GM13976 (cell line): ENCODE measurements around the gene TOMT.
"Not testable (repeated sequence)": the region's sequence is repeated elsewhere in the genome, so short reads cannot be mapped to it uniquely, and the experiment has no call there.

ENCODE experiments used
- DNase-seq: peaks from one replicate; pipeline ENCODE4 v3.0.0; 2012; ENCODE audit warnings: low spot score
- in situ Hi-C: fragments of 300-500 bp; cut with MboI; formaldehyde crosslinking; loops from one replicate; pipeline ENCODE4 v1.12.0; 2022; ENCODE audit warnings: low sequenced_read_pairs, mixed read lengths, inconsistent platforms; ENCODE audit not compliant: unreplicated experiment
- TF ChIP-seq, protein P1 (sequence below): IDR thresholded peaks from 2 replicates; pipeline ENCODE4 v1.5.1; 2012; ENCODE audit warnings: borderline replicate concordance, mild to moderate bottlenecking; ENCODE audit not compliant: insufficient read depth; ENCODE audit errors: extremely low read depth, missing control alignments, control extremely low read depth

TOMT gene

DNA sequence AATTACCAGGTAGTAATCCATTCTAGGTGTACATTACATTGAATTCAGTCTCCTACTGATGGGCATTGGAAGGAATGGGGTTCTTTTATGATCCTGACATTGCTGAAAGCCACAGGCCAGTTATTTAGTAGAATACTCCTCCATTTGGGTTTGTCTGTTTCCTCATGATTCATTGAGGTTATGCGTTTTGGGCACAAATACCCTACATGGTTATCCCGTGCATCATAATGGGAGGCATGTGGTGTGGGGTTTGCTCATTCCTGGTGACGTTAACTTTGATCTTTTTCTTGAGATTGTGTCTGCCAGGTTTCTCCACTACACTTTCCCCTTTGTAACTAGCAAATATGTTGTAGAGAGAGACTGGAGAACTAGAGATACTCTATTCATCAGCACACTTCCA is 35.3 kb downstream of the TOMT start:
- in situ Hi-C loops: no loop called here
- TF ChIP-seq, protein P1, sequence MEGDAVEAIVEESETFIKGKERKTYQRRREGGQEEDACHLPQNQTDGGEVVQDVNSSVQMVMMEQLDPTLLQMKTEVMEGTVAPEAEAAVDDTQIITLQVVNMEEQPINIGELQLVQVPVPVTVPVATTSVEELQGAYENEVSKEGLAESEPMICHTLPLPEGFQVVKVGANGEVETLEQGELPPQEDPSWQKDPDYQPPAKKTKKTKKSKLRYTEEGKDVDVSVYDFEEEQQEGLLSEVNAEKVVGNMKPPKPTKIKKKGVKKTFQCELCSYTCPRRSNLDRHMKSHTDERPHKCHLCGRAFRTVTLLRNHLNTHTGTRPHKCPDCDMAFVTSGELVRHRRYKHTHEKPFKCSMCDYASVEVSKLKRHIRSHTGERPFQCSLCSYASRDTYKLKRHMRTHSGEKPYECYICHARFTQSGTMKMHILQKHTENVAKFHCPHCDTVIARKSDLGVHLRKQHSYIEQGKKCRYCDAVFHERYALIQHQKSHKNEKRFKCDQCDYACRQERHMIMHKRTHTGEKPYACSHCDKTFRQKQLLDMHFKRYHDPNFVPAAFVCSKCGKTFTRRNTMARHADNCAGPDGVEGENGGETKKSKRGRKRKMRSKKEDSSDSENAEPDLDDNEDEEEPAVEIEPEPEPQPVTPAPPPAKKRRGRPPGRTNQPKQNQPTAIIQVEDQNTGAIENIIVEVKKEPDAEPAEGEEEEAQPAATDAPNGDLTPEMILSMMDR: no peak
- no peak for DNase-seq

GRCh38 chr11:72142086-72142485 is 36.4 kb downstream of the TOMT start:
- DNase-seq, in situ Hi-C loops: not testable (repeated sequence)

DNA sequence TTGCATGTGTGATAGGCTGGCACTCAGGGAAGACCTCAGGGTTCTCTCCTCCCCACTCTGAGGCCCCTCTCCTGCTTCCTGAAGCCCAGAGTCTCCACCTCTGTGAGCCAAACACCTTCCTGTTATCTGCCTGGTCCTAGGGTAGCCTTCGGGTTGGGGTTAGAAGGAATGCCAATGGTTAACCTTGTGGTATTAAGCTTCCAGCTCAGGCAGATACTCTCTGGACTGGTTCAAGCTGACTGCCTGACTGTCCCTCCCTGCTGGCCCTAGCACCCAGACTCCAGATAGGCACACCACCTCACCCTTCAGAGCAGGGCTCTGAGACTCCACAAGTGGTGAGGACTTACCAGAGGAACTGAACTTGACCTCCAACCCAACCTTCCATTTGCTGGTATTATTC is 36.8 kb downstream of the TOMT start:
- DNase-seq, in situ Hi-C loops: not testable (repeated sequence)

- in situ Hi-C loops: no loop called here
- TF ChIP-seq, protein P1: no peak
- DNase-seq: no peak
These were observed 39.3 kb downstream of the TOMT start for GRCh38 chr11:72144807-72145565.

- TF ChIP-seq, protein P1: no peak
- in situ Hi-C loops: no loop called here
These were observed 40.9 kb downstream of the TOMT start for GRCh38 chr11:72146625-72147024.

GRCh38 chr11:72150882-72151281 is 45.2 kb downstream of the TOMT start:
- in situ Hi-C loops: no loop called here
- DNase-seq: no peak
- TF ChIP-seq, protein P1: no peak

More at GRCh38 chr11:72146625-72147024, 40.9 kb downstream of the TOMT start:
- no peak for DNase-seq

GRCh38 chr11:72153874-72154273 is 48.1 kb downstream of the TOMT start:
- DNase-seq, in situ Hi-C loops: not testable (repeated sequence)

- in situ Hi-C loops: no loop called here
- DNase-seq: no peak
- TF ChIP-seq, protein P1: no peak
These were observed 49.1 kb downstream of the TOMT start for GRCh38 chr11:72154816-72155215.
